Measurements from ENCODE around the gene SLC6A20.

The SLC6A20 gene

GRCh38 chr3:45841420-45841756 is 45.1 kb upstream of the SLC6A20 start:
- Histone ChIP-seq H3K36me3 (peaks cover 0 to 12% (median 5%) of the 10 kb centered on the region in 3 donors), H3K27me3 (no peaks in the 10 kb centered on the region), H3K27ac (peak overlapping the region; percentile 58 to 72), H3K4me3 (peak overlapping the region; percentile 85 to 90), H3K4me1 (peaks cover 0 to 12% (median 2%) of the 10 kb centered on the region in 4 donors), H3K9me3 (no peaks in the 10 kb centered on the region)
- intact Hi-C loops (cut with DNase I; ENCODE audit: low total_unique reads), result no loop called here
- TF ChIP-seq CTCF (IDR thresholded peaks at IDR 0.05), result no peak
- no peak for DNase-seq

GRCh38 chr3:45838466-45838865 is 42.1 kb upstream of the SLC6A20 start:
- no peak for TF ChIP-seq CTCF (IDR thresholded peaks at IDR 0.05)
- Histone ChIP-seq H3K9me3 (no peaks in the 10 kb centered on the region), H3K27ac (no peak overlapping the region), H3K27me3 (no peaks in the 10 kb centered on the region), H3K4me1 (peaks cover 0 to 12% (median 2%) of the 10 kb centered on the region in 4 donors), H3K4me3 (no peak overlapping the region), H3K36me3 (peaks cover 9 to 35% (median 26%) of the 10 kb centered on the region in 3 donors)
- intact Hi-C loops (cut with DNase I; ENCODE audit: low total_unique reads), result no loop called here
- DNase-seq, result no peak

GRCh38 chr3:45832699-45833098 is 36.4 kb upstream of the SLC6A20 start:
- H3K9me3 ChIP-seq, result no peaks in the 10 kb centered on the region
- no peaks in the 10 kb centered on the region for H3K4me1 ChIP-seq
- peaks cover 54 to 80% (median 54%) of the 10 kb centered on the region in 3 donors for H3K36me3 ChIP-seq
- no peak overlapping the region for H3K4me3 ChIP-seq
- TF ChIP-seq CTCF (IDR thresholded peaks at IDR 0.05), result no peak
- H3K27ac ChIP-seq, result no peak overlapping the region
- intact Hi-C loops (cut with DNase I; ENCODE audit: low total_unique reads), result no loop called here
- DNase-seq, result no peak
- no peaks in the 10 kb centered on the region for H3K27me3 ChIP-seq

GRCh38 chr3:45830121-45830520 is 33.8 kb upstream of the SLC6A20 start:
- no peak overlapping the region for H3K27ac ChIP-seq
- H3K4me1 ChIP-seq, result no peaks in the 10 kb centered on the region
- peaks cover 69 to 85% (median 70%) of the 10 kb centered on the region in 3 donors for H3K36me3 ChIP-seq
- no peak overlapping the region for H3K4me3 ChIP-seq
- no peaks in the 10 kb centered on the region for H3K27me3 ChIP-seq
- H3K9me3 ChIP-seq, result no peaks in the 10 kb centered on the region
- TF ChIP-seq CTCF (IDR thresholded peaks at IDR 0.05), result no peak
- intact Hi-C loops (cut with DNase I; ENCODE audit: low total_unique reads), result no loop called here
- no peak for DNase-seq

GRCh38 chr3:45826908-45827307 is 30.6 kb upstream of the SLC6A20 start:
- no peak overlapping the region for H3K4me3 ChIP-seq
- H3K27me3 ChIP-seq, result no peaks in the 10 kb centered on the region
- no peak for DNase-seq
- no peak overlapping the region for H3K27ac ChIP-seq
- H3K9me3 ChIP-seq, result no peaks in the 10 kb centered on the region
- no peaks in the 10 kb centered on the region for H3K4me1 ChIP-seq
- TF ChIP-seq CTCF (IDR thresholded peaks at IDR 0.05), result no peak
- intact Hi-C loops (cut with DNase I; ENCODE audit: low total_unique reads), result no loop called here
- H3K36me3 ChIP-seq, result peaks cover 46 to 77% (median 65%) of the 10 kb centered on the region in 3 donors

GRCh38 chr3:45826321-45826720 is 30.0 kb upstream of the SLC6A20 start:
- H3K27me3 ChIP-seq, result no peaks in the 10 kb centered on the region
- intact Hi-C loops (cut with DNase I; ENCODE audit: low total_unique reads), result no loop called here

More at GRCh38 chr3:45826321-45826720, 30.0 kb upstream of the SLC6A20 start:
- no peak overlapping the region for H3K4me3 ChIP-seq
- no peak for DNase-seq
- peaks cover 43 to 77% (median 63%) of the 10 kb centered on the region in 3 donors for H3K36me3 ChIP-seq
- no peaks in the 10 kb centered on the region for H3K4me1 ChIP-seq
- no peak overlapping the region for H3K27ac ChIP-seq
- no peak for TF ChIP-seq CTCF (IDR thresholded peaks at IDR 0.05)
- no peaks in the 10 kb centered on the region for H3K9me3 ChIP-seq
